PC-3 (cell line): ENCODE measurements around the gene COX10.

ENCODE experiments used
- CTCF ChIP-seq: fragments of 300-600 bp; sonication (generic); conservative IDR thresholded peaks from 2 replicates; pipeline ENCODE4 v1.5.1; 2017; ENCODE audit warnings: antibody characterized with exemption, low read depth, mild to moderate bottlenecking, low read length
- EZH2 ChIP-seq: fragments of 300-600 bp; sonication (generic); IDR thresholded peaks from one replicate; pipeline ENCODE4 v1.6.1; 2017; ENCODE audit warnings: antibody characterized with exemption, mild to moderate bottlenecking, low read length; ENCODE audit not compliant: unreplicated experiment
- EZH2phosphoT487 ChIP-seq: fragments of 300-600 bp; sonication (generic); IDR thresholded peaks from 2 replicates; pipeline ENCODE4 v1.6.1; 2018; ENCODE audit warnings: mild to moderate bottlenecking, antibody characterized with exemption, low read length, borderline replicate concordance

DNA sequence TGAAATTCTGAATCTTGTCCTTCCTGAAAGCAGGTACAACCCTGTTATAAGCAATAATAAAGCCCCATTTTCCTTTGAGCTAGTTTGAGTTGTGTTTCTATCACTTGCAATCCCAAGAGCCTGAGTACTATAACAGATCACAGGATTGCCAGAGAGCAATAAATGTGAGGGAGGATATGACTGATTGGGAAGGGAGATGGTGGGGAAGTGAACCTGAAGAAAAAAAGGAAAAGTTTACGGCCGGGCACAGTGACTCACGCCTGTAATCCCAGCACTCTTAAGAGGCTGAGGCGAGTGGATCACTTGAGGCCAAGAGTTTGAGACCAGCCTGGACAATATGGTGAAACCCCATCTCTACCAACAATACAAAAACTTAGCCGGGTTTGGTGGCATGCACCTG lies 80.4 kb downstream of the COX10 start:
- TF ChIP-seq CTCF (no peak), EZH2 (no peak), EZH2phosphoT487 (no peak)
